ENCODE measurements around the gene ROPN1L. TPM values are rescaled to one million over a fixed set of nuclear protein-coding genes. Genes with fewer than 3 reads are reported as not detected.
"Not testable (repeated sequence)": the region's sequence is repeated elsewhere in the genome, so short reads cannot be mapped to it uniquely, and the experiment has no call there.

The ROPN1L gene
- total RNA-seq: 0.16 and 0.55 TPM in 2 replicates

DNA sequence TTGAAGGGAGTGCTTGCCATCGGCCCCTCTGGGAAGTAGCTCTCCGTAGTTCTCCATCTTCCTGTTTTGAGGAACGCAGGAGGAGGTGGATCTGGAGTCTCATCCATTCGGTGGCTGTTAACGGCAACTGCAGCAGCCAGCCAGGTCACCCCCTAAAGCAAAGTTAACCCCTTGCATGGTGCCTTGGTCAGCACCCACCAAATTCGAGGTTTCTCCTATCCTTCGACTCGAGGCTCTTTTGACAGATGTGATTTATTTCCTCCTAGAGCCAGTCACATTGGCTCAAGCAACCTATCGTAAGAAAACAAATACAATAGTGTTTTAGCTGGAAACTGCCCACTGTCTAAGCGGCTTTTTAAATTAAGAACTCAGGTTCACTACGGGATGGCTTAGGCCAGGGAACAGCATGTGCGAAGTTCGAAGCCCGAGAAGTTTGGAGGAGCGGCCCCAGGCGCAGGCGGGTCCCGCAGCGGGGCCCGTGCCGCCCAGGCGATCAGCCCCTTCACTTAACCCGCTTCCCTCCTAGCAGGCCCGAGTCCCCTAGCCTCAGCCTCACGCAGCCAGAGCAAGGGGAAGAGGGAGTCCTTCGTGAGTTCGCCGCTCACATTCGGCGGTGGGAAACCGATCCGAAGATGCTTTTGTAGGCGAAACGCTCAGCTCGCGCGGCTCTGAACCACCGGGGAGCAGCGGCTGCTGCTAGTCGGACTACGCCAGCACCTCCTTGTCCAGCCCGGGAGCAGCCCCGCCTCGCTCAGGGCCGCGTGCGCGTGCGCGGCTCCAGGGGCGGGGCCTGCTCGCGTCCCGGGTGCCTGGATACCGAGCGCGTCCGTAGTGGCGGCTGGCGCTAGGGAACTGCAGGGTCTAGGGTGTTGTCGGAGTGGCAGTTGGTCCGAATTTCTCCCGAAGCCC is at the start of gene ROPN1L:
ROPN1L (plus strand) TSS at position 797 of the 909 bp plus-strand sequence. CDS start 289 bp downstream, outside the sequence.
- peaks cover 30% of the 10 kb centered on the region for H3K36me3 Mint-ChIP-seq (ENCODE audit: low read depth)
- peak; percentile 79 for DNase-seq (ENCODE audit: low spot score)
- peaks cover 7% of the 10 kb centered on the region for H3K9me3 Mint-ChIP-seq
- H3K4me1 Mint-ChIP-seq (ENCODE audit: low read depth): peaks cover 34% of the 10 kb centered on the region
- intact Hi-C loops (cut with micrococcal nuclease): loop anchor here (1.0 to 5.0 kb wide), 3 partner anchors 89 to 321 kb away; partner anchors contain the start of genes ANKRD33B, DAP and MARCHF6
- peak within 1 kb of the TSS; percentile 82 for H3K4me3 Mint-ChIP-seq (ENCODE audit: low read depth)
- H3K27ac Mint-ChIP-seq: no peak within 1 kb of the TSS
- H3K27me3 Mint-ChIP-seq (ENCODE audit: low read depth): peaks cover 10% of the 10 kb centered on the region

DNA sequence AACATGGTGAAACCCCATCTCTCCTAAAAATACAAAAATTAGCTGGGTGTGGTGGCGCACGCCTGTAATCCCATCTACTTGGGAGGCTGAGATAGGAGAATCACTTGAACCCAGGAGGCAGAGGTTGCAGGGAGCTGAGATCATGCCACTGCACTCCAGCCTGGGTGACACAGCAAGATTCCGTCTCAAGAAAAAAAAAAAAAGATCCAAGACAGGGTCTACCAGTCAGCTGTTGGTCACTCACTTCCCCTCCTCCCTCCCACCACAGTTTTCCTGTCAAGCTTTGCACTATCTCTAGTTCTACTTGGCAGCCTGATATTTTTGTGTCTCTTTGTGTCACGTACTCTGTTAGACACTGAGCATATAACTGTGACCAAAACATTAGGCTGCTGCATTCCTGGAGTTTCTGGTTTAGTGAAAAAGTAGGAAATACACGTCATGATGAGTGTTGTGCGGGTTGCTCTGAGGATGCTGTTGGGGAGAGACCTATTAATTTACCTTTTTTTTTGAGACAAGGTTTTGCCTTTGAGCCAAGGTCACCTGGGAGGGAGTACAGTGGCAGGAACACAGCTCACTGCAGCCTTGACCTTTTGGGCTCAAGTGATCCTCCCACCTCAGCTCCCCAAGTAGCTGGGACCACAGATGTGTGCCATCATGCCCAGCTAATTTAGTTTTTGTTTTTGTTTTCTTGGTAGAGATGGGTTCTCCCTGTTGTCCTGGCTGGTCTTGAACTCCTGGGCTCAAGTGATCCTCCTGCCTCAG is 48.9 kb upstream of the ROPN1L start:
- intact Hi-C loops (cut with micrococcal nuclease); DNase-seq (ENCODE audit: low spot score): not testable (repeated sequence)
- H3K36me3 Mint-ChIP-seq (ENCODE audit: low read depth): peaks cover 65% of the 10 kb centered on the region

GRCh38 chr5:10393491-10393890 is 48.2 kb upstream of the ROPN1L start:
- intact Hi-C loops (cut with micrococcal nuclease): no loop called here
- H3K27me3 Mint-ChIP-seq (ENCODE audit: low read depth): no peaks in the 10 kb centered on the region
- H3K27ac Mint-ChIP-seq: no peak overlapping the region
- peaks cover 64% of the 10 kb centered on the region for H3K36me3 Mint-ChIP-seq (ENCODE audit: low read depth)
- no peak for DNase-seq (ENCODE audit: low spot score)
- no peaks in the 10 kb centered on the region for H3K4me1 Mint-ChIP-seq (ENCODE audit: low read depth)
- no peaks in the 10 kb centered on the region for H3K9me3 Mint-ChIP-seq
- H3K4me3 Mint-ChIP-seq (ENCODE audit: low read depth): no peak overlapping the region

More for the DNA sequence above, 48.9 kb upstream of the ROPN1L start:
- H3K27me3 Mint-ChIP-seq (ENCODE audit: low read depth); H3K4me1 Mint-ChIP-seq (ENCODE audit: low read depth); H3K4me3 Mint-ChIP-seq (ENCODE audit: low read depth); H3K27ac Mint-ChIP-seq; H3K9me3 Mint-ChIP-seq: not testable (repeated sequence)

DNA sequence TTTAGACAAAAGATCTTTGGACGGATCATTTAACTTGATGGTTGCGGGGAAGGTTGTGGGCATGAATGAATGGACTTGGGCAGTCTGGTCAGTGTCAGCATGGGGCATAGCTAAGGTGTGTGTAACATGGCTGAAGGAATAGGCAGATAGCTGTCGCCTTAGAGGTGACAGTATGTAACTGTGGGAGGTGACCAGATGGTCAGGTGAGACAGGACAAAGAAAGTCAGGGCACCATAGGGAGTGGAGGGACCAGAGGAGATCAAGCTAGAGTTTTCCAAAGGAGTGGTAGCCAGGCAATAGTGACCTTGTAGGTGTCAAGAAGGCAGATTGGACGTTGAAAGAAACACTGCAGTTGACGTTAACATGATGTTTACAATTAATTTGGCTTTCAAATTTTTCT is 45.1 kb upstream of the ROPN1L start:
- peaks cover 60% of the 10 kb centered on the region for H3K36me3 Mint-ChIP-seq (ENCODE audit: low read depth)
- no peaks in the 10 kb centered on the region for H3K9me3 Mint-ChIP-seq
- no peaks in the 10 kb centered on the region for H3K27me3 Mint-ChIP-seq (ENCODE audit: low read depth)
- no peak overlapping the region for H3K4me3 Mint-ChIP-seq (ENCODE audit: low read depth)
- no peak for DNase-seq (ENCODE audit: low spot score)
- H3K4me1 Mint-ChIP-seq (ENCODE audit: low read depth): peaks cover 7% of the 10 kb centered on the region
- H3K27ac Mint-ChIP-seq: no peak overlapping the region
- intact Hi-C loops (cut with micrococcal nuclease): no loop called here

- peaks cover 59% of the 10 kb centered on the region for H3K36me3 Mint-ChIP-seq (ENCODE audit: low read depth)
- intact Hi-C loops (cut with micrococcal nuclease): no loop called here
- no peak for DNase-seq (ENCODE audit: low spot score)
- H3K4me3 Mint-ChIP-seq (ENCODE audit: low read depth): no peak overlapping the region
- H3K27ac Mint-ChIP-seq: no peak overlapping the region
- H3K4me1 Mint-ChIP-seq (ENCODE audit: low read depth): peaks cover 9% of the 10 kb centered on the region
- no peaks in the 10 kb centered on the region for H3K27me3 Mint-ChIP-seq (ENCODE audit: low read depth)
- H3K9me3 Mint-ChIP-seq: no peaks in the 10 kb centered on the region
Measured at GRCh38 chr5:10399839-10400238, 41.8 kb upstream of the ROPN1L start.

GRCh38 chr5:10400411-10400810 is 41.3 kb upstream of the ROPN1L start:
- Mint-ChIP-seq H3K4me3 (ENCODE audit: low read depth) (no peak overlapping the region), H3K36me3 (ENCODE audit: low read depth) (peaks cover 55% of the 10 kb centered on the region), H3K27ac (no peak overlapping the region), H3K4me1 (ENCODE audit: low read depth) (peaks cover 9% of the 10 kb centered on the region), H3K9me3 (no peaks in the 10 kb centered on the region), H3K27me3 (ENCODE audit: low read depth) (no peaks in the 10 kb centered on the region)
- no peak for DNase-seq (ENCODE audit: low spot score)
- intact Hi-C loops (cut with micrococcal nuclease): no loop called here

DNA sequence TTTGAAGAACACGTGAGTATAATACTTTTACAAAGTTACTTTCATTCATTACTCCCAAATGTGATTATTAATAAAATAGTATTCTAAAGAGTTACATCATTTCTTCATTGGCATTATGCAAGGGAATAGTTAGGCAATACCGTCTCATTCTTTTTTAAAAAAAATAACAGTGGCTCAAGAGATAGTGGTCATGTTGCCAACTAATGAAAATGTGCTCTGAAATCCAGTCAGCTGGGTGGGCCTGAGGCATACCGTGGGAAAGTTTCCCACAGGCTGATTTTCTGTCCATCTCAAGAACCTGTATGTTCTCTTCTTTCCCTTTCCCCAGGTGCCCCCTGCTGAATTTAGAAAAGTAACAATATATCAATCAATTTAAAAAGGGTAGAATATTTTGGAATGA is 40.8 kb upstream of the ROPN1L start:
- Mint-ChIP-seq H3K4me3 (ENCODE audit: low read depth) (no peak overlapping the region), H3K27ac (no peak overlapping the region), H3K27me3 (ENCODE audit: low read depth) (no peaks in the 10 kb centered on the region), H3K36me3 (ENCODE audit: low read depth) (peaks cover 53% of the 10 kb centered on the region), H3K4me1 (ENCODE audit: low read depth) (peaks cover 9% of the 10 kb centered on the region), H3K9me3 (no peaks in the 10 kb centered on the region)
- no peak for DNase-seq (ENCODE audit: low spot score)
- intact Hi-C loops (cut with micrococcal nuclease): no loop called here

- no peak overlapping the region for H3K4me3 Mint-ChIP-seq (ENCODE audit: low read depth)
- intact Hi-C loops (cut with micrococcal nuclease): no loop called here
- no peaks in the 10 kb centered on the region for H3K9me3 Mint-ChIP-seq
- H3K27ac Mint-ChIP-seq: no peak overlapping the region
- no peaks in the 10 kb centered on the region for H3K27me3 Mint-ChIP-seq (ENCODE audit: low read depth)
- peaks cover 51% of the 10 kb centered on the region for H3K36me3 Mint-ChIP-seq (ENCODE audit: low read depth)
- DNase-seq (ENCODE audit: low spot score): no peak
- H3K4me1 Mint-ChIP-seq (ENCODE audit: low read depth): peaks cover 9% of the 10 kb centered on the region
Measured at GRCh38 chr5:10401498-10401897, 40.2 kb upstream of the ROPN1L start.

DNA sequence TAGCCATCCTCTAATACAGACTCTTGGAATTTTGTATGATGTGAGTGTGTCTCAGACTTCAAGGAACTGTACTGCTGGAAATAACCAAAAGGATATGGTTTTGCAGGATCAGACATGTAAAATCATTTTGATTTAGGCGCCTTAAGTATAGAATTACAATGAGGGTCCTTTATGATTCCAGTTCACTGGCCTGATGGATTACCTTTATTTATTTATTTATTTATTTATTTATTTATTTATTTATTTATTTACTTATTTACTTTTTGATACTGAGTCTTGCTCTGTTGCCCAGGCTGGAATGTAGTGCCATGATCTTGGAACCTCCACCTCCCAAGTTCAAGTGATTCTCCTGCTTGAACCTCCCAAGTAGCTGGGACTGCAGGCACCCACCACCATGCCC is 37.9 kb upstream of the ROPN1L start:
- peaks cover 59% of the 10 kb centered on the region for H3K36me3 Mint-ChIP-seq (ENCODE audit: low read depth)
- H3K27me3 Mint-ChIP-seq (ENCODE audit: low read depth): no peaks in the 10 kb centered on the region
- no peaks in the 10 kb centered on the region for H3K9me3 Mint-ChIP-seq
- no peak overlapping the region for H3K4me3 Mint-ChIP-seq (ENCODE audit: low read depth)
- intact Hi-C loops (cut with micrococcal nuclease): no loop called here
- H3K27ac Mint-ChIP-seq: no peak overlapping the region
- H3K4me1 Mint-ChIP-seq (ENCODE audit: low read depth): peaks cover 11% of the 10 kb centered on the region
- DNase-seq (ENCODE audit: low spot score): no peak

- Mint-ChIP-seq H3K4me1 (ENCODE audit: low read depth) (peaks cover 12% of the 10 kb centered on the region), H3K27me3 (ENCODE audit: low read depth) (no peaks in the 10 kb centered on the region), H3K36me3 (ENCODE audit: low read depth) (peaks cover 67% of the 10 kb centered on the region), H3K9me3 (no peaks in the 10 kb centered on the region), H3K4me3 (ENCODE audit: low read depth) (no peak overlapping the region), H3K27ac (no peak overlapping the region)
- no peak for DNase-seq (ENCODE audit: low spot score)
- intact Hi-C loops (cut with micrococcal nuclease): no loop called here
Measured at GRCh38 chr5:10406651-10407050, 35.0 kb upstream of the ROPN1L start.

- no peaks in the 10 kb centered on the region for H3K27me3 Mint-ChIP-seq (ENCODE audit: low read depth)
- H3K4me1 Mint-ChIP-seq (ENCODE audit: low read depth): peaks cover 13% of the 10 kb centered on the region
- H3K27ac Mint-ChIP-seq: peak overlapping the region; percentile 30
- intact Hi-C loops (cut with micrococcal nuclease): no loop called here
- H3K4me3 Mint-ChIP-seq (ENCODE audit: low read depth): no peak overlapping the region
- peaks cover 75% of the 10 kb centered on the region for H3K36me3 Mint-ChIP-seq (ENCODE audit: low read depth)
- H3K9me3 Mint-ChIP-seq: no peaks in the 10 kb centered on the region
- DNase-seq (ENCODE audit: low spot score): no peak
Measured at GRCh38 chr5:10409504-10409903, 32.2 kb upstream of the ROPN1L start.

DNA sequence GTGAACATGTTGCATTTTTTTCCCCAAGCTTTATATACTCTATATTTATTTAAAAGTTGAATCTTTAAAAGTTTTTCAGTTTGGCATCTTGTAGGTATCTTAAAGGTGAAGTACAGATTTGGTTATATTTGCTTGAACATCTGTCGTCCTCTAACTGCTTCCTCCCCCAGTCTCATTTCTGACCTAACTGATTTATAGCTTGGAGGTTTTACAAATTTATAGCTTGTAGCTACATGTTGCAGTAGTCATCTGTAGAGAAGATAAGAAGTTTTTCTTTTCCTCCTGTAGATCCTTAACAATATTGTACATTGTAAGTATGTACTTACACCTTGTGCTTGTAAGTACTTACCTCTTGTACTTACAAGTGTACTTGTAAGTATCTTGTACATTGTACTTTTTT is 31.0 kb upstream of the ROPN1L start:
- intact Hi-C loops (cut with micrococcal nuclease): no loop called here
- H3K9me3 Mint-ChIP-seq: no peaks in the 10 kb centered on the region
- H3K27ac Mint-ChIP-seq: no peak overlapping the region
- no peaks in the 10 kb centered on the region for H3K27me3 Mint-ChIP-seq (ENCODE audit: low read depth)
- peaks cover 81% of the 10 kb centered on the region for H3K36me3 Mint-ChIP-seq (ENCODE audit: low read depth)
- no peak for DNase-seq (ENCODE audit: low spot score)
- no peak overlapping the region for H3K4me3 Mint-ChIP-seq (ENCODE audit: low read depth)
- peaks cover 13% of the 10 kb centered on the region for H3K4me1 Mint-ChIP-seq (ENCODE audit: low read depth)

DNA sequence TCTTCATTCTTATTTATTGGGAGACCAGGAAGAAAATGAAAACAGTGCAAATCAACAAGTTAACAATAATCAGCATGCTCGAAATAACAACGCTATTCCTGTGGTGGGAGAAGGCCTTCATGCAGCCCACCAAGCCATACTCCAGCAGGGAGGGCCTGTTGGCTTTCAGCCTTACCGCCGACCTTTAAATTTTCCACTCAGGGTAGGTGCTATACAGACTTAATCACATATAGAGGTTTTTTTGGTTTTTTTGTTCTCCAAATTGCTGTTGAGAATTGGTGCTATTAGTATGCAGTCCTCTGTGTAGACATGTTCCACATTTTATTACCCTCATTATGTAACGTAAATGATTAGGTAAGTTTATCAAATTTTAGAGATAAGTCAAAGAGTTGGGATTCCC is 30.3 kb upstream of the ROPN1L start:
- H3K36me3 Mint-ChIP-seq (ENCODE audit: low read depth): peaks cover 78% of the 10 kb centered on the region
- no peaks in the 10 kb centered on the region for H3K27me3 Mint-ChIP-seq (ENCODE audit: low read depth)

More for the DNA sequence above, 30.3 kb upstream of the ROPN1L start:
- no peak overlapping the region for H3K27ac Mint-ChIP-seq
- intact Hi-C loops (cut with micrococcal nuclease): no loop called here
- H3K4me3 Mint-ChIP-seq (ENCODE audit: low read depth): no peak overlapping the region
- no peak for DNase-seq (ENCODE audit: low spot score)
- no peaks in the 10 kb centered on the region for H3K9me3 Mint-ChIP-seq
- peaks cover 13% of the 10 kb centered on the region for H3K4me1 Mint-ChIP-seq (ENCODE audit: low read depth)

Data from activated T-helper 2 cell treated with anti-CD3 and anti-CD28 coated beads, Interferon-gamma antibody, Interleukin-2, Interleukin-4, amounts not matched to agents 10 μg/mL and 5 μg/mL and 100 μg/mL, durations not matched to agents 14 hours and 24 hours and 36 hours (primary cell).